Measurements from ENCODE around the gene WASL. TPM values are rescaled to one million over a fixed set of nuclear protein-coding genes. Genes with fewer than 3 reads are reported as not detected.

The WASL gene
- total RNA-seq, 2 experiments from 2014 or later: 4.4 to 6.3 TPM

- ChIA-PET POLR2A (no interaction called here), CTCF (ENCODE audit: unreplicated experiment) (no interaction called here)
- Histone ChIP-seq H3K79me2 (ENCODE audit: insufficient read depth, low read depth, low read length) (no peaks in the 10 kb centered on the region), H3K4me1 (ENCODE audit: insufficient read depth, low read length, poor library complexity, severe bottlenecking) (no peaks in the 10 kb centered on the region), H2AFZ (ENCODE audit: low read length) (no peak overlapping the region), H3K9me2 (ENCODE audit: insufficient read depth, low read length) (no peaks in the 10 kb centered on the region), H3K9me3 (ENCODE audit: low read length) (no peaks in the 10 kb centered on the region), H4K20me1 (ENCODE audit: insufficient read depth, low read length) (no peaks in the 10 kb centered on the region), H3K4me2 (ENCODE audit: low read length) (no peak overlapping the region), H3K4me3 (ENCODE audit: low read depth, low read length, poor library complexity, severe bottlenecking) (no peak overlapping the region), H3K27ac (ENCODE audit: low read depth, low read length, poor library complexity, severe bottlenecking) (no peak overlapping the region), H3K36me3 (ENCODE audit: insufficient read depth, low read length) (no peaks in the 10 kb centered on the region)
- TF ChIP-seq EZH2phosphoT487 (IDR thresholded peaks at IDR 0.05; ENCODE audit: borderline replicate concordance, low read depth, low read length) (no peak), CTCF (conservative IDR thresholded peaks at IDR 0.05; ENCODE audit: low read length) (no peak)
- DNase-seq (ENCODE audit: low spot score): no peak
- no TSS peak for BruUV-seq (replicated peaks)
- intact Hi-C loops (cut with micrococcal nuclease; ENCODE audit: unreplicated experiment): no loop called here
Observed at GRCh38 chr7:123640583-123640982, 108.2 kb downstream of the WASL start.

GRCh38 chr7:123639631-123640030 is 109.2 kb downstream of the WASL start:
- H3K27ac ChIP-seq (ENCODE audit: low read depth, low read length, poor library complexity, severe bottlenecking): no peak overlapping the region
- H2AFZ ChIP-seq (ENCODE audit: low read length): no peak overlapping the region
- H3K36me3 ChIP-seq (ENCODE audit: insufficient read depth, low read length): no peaks in the 10 kb centered on the region
- CTCF ChIA-PET (ENCODE audit: unreplicated experiment): no interaction called here
- intact Hi-C loops (cut with micrococcal nuclease; ENCODE audit: unreplicated experiment): no loop called here
- no TSS peak for BruUV-seq (replicated peaks)
- H3K4me1 ChIP-seq (ENCODE audit: insufficient read depth, low read length, poor library complexity, severe bottlenecking): no peaks in the 10 kb centered on the region
- no peak for DNase-seq (ENCODE audit: low spot score)
- POLR2A ChIA-PET: no interaction called here
- H3K4me3 ChIP-seq (ENCODE audit: low read depth, low read length, poor library complexity, severe bottlenecking): no peak overlapping the region
- H3K9me3 ChIP-seq (ENCODE audit: low read length): no peaks in the 10 kb centered on the region
- H3K9me2 ChIP-seq (ENCODE audit: insufficient read depth, low read length): no peaks in the 10 kb centered on the region
- H3K4me2 ChIP-seq (ENCODE audit: low read length): no peak overlapping the region
- TF ChIP-seq EZH2phosphoT487 (IDR thresholded peaks at IDR 0.05; ENCODE audit: borderline replicate concordance, low read depth, low read length) (no peak), CTCF (conservative IDR thresholded peaks at IDR 0.05; ENCODE audit: low read length) (no peak)
- no peaks in the 10 kb centered on the region for H4K20me1 ChIP-seq (ENCODE audit: insufficient read depth, low read length)
- H3K79me2 ChIP-seq (ENCODE audit: insufficient read depth, low read depth, low read length): no peaks in the 10 kb centered on the region

GRCh38 chr7:123637878-123638277 is 110.9 kb downstream of the WASL start:
- H4K20me1 ChIP-seq (ENCODE audit: insufficient read depth, low read length): no peaks in the 10 kb centered on the region
- no peak overlapping the region for H2AFZ ChIP-seq (ENCODE audit: low read length)
- CTCF ChIA-PET (ENCODE audit: unreplicated experiment): interaction anchor here (0.6 kb wide), 1 partner anchor 214 kb away, joined by 3 read pairs; no protein-coding TSS in a partner anchor
- no peak overlapping the region for H3K27ac ChIP-seq (ENCODE audit: low read depth, low read length, poor library complexity, severe bottlenecking)
- BruUV-seq (replicated peaks): no TSS peak
- no peaks in the 10 kb centered on the region for H3K9me2 ChIP-seq (ENCODE audit: insufficient read depth, low read length)
- POLR2A ChIA-PET: interaction anchor here (2.3 kb wide), 1 partner anchor 13 kb away, joined by 4 read pairs; no protein-coding TSS in a partner anchor
- TF ChIP-seq EZH2phosphoT487 (IDR thresholded peaks at IDR 0.05; ENCODE audit: borderline replicate concordance, low read depth, low read length) (no peak), CTCF (conservative IDR thresholded peaks at IDR 0.05; ENCODE audit: low read length) (no peak)
- no peaks in the 10 kb centered on the region for H3K79me2 ChIP-seq (ENCODE audit: insufficient read depth, low read depth, low read length)
- H3K4me3 ChIP-seq (ENCODE audit: low read depth, low read length, poor library complexity, severe bottlenecking): no peak overlapping the region
- H3K4me2 ChIP-seq (ENCODE audit: low read length): no peak overlapping the region
- no peak for DNase-seq (ENCODE audit: low spot score)
- no peaks in the 10 kb centered on the region for H3K36me3 ChIP-seq (ENCODE audit: insufficient read depth, low read length)
- intact Hi-C loops (cut with micrococcal nuclease; ENCODE audit: unreplicated experiment): no loop called here
- H3K9me3 ChIP-seq (ENCODE audit: low read length): no peaks in the 10 kb centered on the region
- H3K4me1 ChIP-seq (ENCODE audit: insufficient read depth, low read length, poor library complexity, severe bottlenecking): no peaks in the 10 kb centered on the region
